HEK293 (cell line): ENCODE measurements around the gene SLPI.

Source experiments
- TCF7L2 ChIP-seq: IDR thresholded peaks from 2 replicates; pipeline ENCODE4 v1.6.1; 2011; ENCODE audit warnings: low read depth, mild to moderate bottlenecking, inconsistent platforms, low read length, moderate library complexity, borderline replicate concordance
- ZBTB1 ChIP-seq: fragments of 450-650 bp; formaldehyde crosslinking; IDR thresholded peaks from 2 replicates; pipeline ENCODE4 v1.5.1; 2016; ENCODE audit warnings: missing biosample characterization, missing genetic modification characterization
- ZFP3 ChIP-seq: fragments of 450-650 bp; formaldehyde crosslinking; IDR thresholded peaks from 2 replicates; pipeline ENCODE4 v1.5.1; 2016; ENCODE audit warnings: low read depth, missing biosample characterization, missing genetic modification characterization
- ZNF112 ChIP-seq: fragments of 450-650 bp; formaldehyde crosslinking; IDR thresholded peaks from 2 replicates; pipeline ENCODE4 v1.5.0; 2017; ENCODE audit warnings: missing biosample characterization, missing genetic modification characterization
- ZNF433 ChIP-seq: fragments of 450-650 bp; formaldehyde crosslinking; IDR thresholded peaks from 2 replicates; pipeline ENCODE4 v1.5.1; 2016; ENCODE audit warnings: missing biosample characterization, missing genetic modification characterization, low read depth
- ZNF501 ChIP-seq: fragments of 450-650 bp; formaldehyde crosslinking; IDR thresholded peaks from 2 replicates; pipeline ENCODE4 v1.5.1; 2016; ENCODE audit warnings: missing biosample characterization, missing genetic modification characterization
- ZNF510 ChIP-seq: fragments of 450-650 bp; formaldehyde crosslinking; IDR thresholded peaks from 2 replicates; pipeline ENCODE4 v1.5.1; 2018; ENCODE audit warnings: mild to moderate bottlenecking, missing genetic modification characterization, missing biosample characterization; ENCODE audit not compliant: insufficient replicate concordance
- ZNF660 ChIP-seq: fragments of 450-650 bp; IDR thresholded peaks from 2 replicates; pipeline ENCODE4 v1.5.1; 2018; ENCODE audit warnings: missing biosample characterization, mild to moderate bottlenecking, missing genetic modification characterization
- TF ChIP-seq, protein P1 (sequence below): fragments of 450-650 bp; formaldehyde crosslinking; IDR thresholded peaks from 2 replicates; pipeline ENCODE4 v1.5.1; 2016; ENCODE audit warnings: missing biosample characterization, missing genetic modification characterization
- TF ChIP-seq, protein P2 (sequence below): fragments of 450-650 bp; formaldehyde crosslinking; IDR thresholded peaks from 2 replicates; pipeline ENCODE4 v1.5.1; 2016; ENCODE audit warnings: missing biosample characterization, missing genetic modification characterization, borderline replicate concordance

DNA sequence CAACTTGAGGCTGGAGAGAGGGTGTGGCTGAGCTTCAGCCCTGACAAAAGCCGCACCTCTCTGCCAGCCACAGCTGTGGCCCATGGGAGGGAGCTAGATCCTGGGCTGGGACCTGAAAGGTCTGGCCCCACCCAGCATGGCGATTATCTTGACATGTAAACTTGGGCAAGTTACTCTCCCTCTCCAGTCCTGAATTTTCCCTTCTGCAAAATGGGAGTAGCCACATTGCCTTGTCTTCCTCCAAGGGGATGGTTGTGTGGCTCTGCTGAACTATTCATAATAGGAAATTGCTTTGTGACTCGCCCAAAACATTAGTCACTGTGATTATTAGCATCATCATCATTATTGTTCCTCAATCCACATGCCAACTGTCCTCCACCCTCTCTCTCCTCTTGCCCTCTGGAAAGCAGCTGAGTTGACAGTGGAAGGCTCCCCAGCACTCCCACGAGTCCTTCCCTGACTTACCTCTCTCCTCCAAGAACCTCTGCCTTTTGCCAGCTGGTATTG, 29.2 kb upstream of the SLPI start:
- no peak for TF ChIP-seq ZNF510 (tag by site-specific recombination)
- TF ChIP-seq ZNF660 (tag by site-specific recombination), result no peak
- no peak for TF ChIP-seq ZNF112 (tag by site-specific recombination)
- TF ChIP-seq TCF7L2, result no peak
- no peak for TF ChIP-seq ZNF501
- TF ChIP-seq, protein P1, sequence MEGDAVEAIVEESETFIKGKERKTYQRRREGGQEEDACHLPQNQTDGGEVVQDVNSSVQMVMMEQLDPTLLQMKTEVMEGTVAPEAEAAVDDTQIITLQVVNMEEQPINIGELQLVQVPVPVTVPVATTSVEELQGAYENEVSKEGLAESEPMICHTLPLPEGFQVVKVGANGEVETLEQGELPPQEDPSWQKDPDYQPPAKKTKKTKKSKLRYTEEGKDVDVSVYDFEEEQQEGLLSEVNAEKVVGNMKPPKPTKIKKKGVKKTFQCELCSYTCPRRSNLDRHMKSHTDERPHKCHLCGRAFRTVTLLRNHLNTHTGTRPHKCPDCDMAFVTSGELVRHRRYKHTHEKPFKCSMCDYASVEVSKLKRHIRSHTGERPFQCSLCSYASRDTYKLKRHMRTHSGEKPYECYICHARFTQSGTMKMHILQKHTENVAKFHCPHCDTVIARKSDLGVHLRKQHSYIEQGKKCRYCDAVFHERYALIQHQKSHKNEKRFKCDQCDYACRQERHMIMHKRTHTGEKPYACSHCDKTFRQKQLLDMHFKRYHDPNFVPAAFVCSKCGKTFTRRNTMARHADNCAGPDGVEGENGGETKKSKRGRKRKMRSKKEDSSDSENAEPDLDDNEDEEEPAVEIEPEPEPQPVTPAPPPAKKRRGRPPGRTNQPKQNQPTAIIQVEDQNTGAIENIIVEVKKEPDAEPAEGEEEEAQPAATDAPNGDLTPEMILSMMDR (tag by site-specific recombination), result no peak
- no peak for TF ChIP-seq ZBTB1 (tag by site-specific recombination)
- no peak for TF ChIP-seq ZNF433
- no peak for TF ChIP-seq ZFP3 (tag by site-specific recombination)
- TF ChIP-seq, protein P2, sequence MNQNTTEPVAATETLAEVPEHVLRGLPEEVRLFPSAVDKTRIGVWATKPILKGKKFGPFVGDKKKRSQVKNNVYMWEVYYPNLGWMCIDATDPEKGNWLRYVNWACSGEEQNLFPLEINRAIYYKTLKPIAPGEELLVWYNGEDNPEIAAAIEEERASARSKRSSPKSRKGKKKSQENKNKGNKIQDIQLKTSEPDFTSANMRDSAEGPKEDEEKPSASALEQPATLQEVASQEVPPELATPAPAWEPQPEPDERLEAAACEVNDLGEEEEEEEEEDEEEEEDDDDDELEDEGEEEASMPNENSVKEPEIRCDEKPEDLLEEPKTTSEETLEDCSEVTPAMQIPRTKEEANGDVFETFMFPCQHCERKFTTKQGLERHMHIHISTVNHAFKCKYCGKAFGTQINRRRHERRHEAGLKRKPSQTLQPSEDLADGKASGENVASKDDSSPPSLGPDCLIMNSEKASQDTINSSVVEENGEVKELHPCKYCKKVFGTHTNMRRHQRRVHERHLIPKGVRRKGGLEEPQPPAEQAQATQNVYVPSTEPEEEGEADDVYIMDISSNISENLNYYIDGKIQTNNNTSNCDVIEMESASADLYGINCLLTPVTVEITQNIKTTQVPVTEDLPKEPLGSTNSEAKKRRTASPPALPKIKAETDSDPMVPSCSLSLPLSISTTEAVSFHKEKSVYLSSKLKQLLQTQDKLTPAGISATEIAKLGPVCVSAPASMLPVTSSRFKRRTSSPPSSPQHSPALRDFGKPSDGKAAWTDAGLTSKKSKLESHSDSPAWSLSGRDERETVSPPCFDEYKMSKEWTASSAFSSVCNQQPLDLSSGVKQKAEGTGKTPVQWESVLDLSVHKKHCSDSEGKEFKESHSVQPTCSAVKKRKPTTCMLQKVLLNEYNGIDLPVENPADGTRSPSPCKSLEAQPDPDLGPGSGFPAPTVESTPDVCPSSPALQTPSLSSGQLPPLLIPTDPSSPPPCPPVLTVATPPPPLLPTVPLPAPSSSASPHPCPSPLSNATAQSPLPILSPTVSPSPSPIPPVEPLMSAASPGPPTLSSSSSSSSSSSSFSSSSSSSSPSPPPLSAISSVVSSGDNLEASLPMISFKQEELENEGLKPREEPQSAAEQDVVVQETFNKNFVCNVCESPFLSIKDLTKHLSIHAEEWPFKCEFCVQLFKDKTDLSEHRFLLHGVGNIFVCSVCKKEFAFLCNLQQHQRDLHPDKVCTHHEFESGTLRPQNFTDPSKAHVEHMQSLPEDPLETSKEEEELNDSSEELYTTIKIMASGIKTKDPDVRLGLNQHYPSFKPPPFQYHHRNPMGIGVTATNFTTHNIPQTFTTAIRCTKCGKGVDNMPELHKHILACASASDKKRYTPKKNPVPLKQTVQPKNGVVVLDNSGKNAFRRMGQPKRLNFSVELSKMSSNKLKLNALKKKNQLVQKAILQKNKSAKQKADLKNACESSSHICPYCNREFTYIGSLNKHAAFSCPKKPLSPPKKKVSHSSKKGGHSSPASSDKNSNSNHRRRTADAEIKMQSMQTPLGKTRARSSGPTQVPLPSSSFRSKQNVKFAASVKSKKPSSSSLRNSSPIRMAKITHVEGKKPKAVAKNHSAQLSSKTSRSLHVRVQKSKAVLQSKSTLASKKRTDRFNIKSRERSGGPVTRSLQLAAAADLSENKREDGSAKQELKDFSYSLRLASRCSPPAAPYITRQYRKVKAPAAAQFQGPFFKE (tag by site-specific recombination), result no peak
